HG03045 (cell line): ENCODE data around the gene ARMC3.
"Not testable (repeated sequence)": the region's sequence is repeated elsewhere in the genome, so short reads cannot be mapped to it uniquely, and the experiment has no call there.

Experiments used
- ATAC-seq: cut with Tn5 transposase; IDR thresholded peaks from one replicate; pipeline ENCODE4 v1.9.1; 2021; ENCODE audit warnings: mild to moderate bottlenecking, moderate library complexity; ENCODE audit not compliant: unreplicated experiment

ARMC3 gene

DNA sequence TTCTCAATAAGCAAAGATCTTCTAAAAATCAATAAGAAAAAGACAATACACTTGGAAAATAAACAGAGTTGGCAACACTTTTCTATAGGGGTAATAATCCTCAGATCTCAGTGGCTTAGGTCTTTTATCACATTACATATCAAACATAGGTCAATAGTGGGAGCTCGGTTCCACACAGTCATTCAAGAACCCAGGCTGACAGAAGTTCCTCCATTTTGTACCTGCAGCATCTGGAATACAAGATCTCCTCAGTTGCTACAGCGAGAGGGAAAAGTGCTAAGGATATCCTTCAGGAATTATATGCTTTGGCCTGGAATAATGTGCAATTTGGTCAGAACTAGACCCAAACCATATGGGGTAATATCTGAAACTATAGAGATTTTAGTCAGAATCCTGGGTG lies 112.1 kb downstream of the ARMC3 start:
- ATAC-seq: no peak

DNA sequence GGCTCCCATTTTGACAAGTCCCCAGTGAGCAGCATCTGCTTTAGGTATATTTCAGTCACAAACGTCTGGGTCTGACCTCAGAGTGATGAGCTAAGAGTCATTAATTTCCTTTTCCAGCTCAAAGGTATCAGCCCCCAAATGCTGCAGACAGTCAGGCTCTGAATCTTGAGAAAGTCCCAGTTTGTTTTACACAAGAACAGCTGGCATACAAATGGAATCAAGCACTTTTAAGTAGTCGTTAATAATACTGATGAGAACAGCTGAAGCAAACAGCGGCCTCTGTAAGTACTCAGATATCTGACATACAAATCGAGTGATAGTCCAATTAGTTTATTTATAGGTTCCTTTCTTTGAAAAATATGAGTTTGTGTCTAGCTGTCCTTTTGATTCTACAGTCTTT lies 118.2 kb downstream of the ARMC3 start:
- ATAC-seq: no peak

DNA sequence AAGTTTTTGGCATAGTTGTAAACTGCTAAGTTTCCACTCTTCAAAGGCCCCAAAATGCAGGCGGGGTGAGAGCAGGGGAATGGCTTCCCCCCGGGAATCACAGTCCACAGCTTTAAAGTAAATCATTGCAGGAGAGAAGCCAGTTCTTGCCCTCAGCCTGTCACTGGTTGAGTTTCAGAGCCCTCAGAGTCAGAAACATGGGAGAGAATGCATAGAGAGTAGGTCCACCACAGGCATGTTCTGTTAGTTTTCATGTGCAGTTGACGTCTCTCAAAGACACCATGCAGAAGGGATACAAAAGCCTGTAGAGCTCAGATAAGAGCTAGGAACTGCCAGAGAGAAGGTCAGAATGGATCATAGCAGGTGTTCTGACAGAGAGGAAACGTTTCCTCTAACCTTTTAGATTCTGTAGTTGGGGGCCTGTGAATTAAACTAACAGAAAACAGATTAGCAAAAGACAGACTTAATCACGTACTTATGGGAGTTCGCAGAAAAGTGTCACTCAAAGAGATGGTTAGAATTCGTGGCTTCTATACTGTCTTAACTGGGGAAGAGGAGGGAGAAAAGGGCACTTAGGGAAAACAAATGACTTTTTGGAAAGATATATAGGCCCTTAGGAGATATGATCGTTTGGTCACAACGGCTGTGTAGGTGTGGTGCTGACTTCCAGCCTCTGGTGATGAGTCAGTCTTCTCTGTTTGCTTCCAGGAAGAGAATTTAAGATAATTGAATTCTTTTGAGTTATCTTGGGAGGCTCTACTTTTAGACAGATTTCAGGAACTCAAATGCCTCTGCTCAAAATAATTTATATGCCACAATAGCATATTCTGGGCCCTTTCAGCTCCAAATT lies 119.6 kb downstream of the ARMC3 start:
- no peak for ATAC-seq

- no peak for ATAC-seq
Observed at GRCh38 chr10:23048191-23048590, 120.3 kb downstream of the ARMC3 start.

DNA sequence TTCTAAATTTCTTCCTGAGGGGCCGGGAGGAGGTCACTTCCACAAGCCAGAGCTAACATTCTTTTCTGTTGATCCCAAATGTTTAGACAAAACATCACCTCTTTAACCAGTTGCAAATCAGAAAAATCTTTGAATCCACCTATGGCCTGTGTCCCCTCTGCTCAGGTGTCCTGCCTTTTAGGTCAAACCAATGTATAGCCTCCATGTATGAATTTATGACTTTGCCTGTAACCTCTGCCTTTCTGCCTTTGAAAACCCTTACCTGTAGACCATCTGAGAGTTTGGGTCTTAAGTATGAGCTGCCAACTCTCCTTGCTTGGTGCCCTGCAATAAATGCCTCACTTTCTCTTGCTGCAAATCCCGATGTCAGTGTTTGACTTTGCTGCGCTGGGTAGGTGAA lies 123.4 kb downstream of the ARMC3 start:
- no peak for ATAC-seq

GRCh38 chr10:23051855-23052331 lies 124.0 kb downstream of the ARMC3 start:
- ATAC-seq: no peak

DNA sequence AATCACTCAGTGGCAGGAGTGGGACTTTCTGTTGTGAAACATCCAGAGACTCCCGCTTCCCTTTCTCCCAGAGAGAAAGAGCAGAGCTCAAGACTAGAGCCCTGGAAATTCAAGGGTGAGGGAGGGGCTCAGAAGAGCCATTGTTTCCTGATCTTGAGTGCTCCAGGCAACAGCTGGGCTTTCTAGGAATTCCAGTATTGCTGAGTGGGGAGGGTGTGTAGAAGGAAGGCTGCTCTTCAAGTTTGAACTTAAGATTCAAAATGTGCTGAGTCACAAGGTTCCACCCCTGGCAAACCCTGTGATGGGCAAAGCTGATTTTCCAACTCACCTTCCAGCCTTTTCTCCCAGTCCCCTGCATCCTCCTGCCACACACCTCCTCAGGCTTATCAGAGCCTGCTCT lies 125.2 kb downstream of the ARMC3 start:
- ATAC-seq: no peak

GRCh38 chr10:23055424-23056185 lies 127.8 kb downstream of the ARMC3 start:
- ATAC-seq: no peak

- ATAC-seq: no peak
Observed at GRCh38 chr10:23056186-23056579, 128.3 kb downstream of the ARMC3 start.

DNA sequence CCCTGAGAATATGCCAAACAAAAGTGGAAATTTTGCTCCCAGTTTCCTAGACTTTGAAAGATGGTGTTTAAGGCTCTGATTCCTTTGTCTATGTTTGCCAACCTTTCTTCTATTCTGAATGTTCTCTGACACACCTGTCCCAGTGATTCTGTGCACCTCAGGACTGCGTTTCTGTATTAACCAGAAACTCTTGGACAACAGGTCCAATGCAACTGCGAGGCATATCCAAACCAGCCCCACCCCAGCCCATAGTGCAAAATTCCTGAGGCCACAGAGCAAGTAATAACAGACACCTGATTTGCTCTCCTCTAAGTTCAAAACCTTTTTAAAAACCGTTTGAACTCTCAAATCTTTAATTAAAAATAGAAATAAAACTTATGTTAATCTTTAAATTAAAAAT lies 130.5 kb downstream of the ARMC3 start:
- no peak for ATAC-seq

- ATAC-seq: no peak
Observed at GRCh38 chr10:23060918-23061317, 133.1 kb downstream of the ARMC3 start.

GRCh38 chr10:23063045-23063972 lies 135.5 kb downstream of the ARMC3 start:
- ATAC-seq: no peak

DNA sequence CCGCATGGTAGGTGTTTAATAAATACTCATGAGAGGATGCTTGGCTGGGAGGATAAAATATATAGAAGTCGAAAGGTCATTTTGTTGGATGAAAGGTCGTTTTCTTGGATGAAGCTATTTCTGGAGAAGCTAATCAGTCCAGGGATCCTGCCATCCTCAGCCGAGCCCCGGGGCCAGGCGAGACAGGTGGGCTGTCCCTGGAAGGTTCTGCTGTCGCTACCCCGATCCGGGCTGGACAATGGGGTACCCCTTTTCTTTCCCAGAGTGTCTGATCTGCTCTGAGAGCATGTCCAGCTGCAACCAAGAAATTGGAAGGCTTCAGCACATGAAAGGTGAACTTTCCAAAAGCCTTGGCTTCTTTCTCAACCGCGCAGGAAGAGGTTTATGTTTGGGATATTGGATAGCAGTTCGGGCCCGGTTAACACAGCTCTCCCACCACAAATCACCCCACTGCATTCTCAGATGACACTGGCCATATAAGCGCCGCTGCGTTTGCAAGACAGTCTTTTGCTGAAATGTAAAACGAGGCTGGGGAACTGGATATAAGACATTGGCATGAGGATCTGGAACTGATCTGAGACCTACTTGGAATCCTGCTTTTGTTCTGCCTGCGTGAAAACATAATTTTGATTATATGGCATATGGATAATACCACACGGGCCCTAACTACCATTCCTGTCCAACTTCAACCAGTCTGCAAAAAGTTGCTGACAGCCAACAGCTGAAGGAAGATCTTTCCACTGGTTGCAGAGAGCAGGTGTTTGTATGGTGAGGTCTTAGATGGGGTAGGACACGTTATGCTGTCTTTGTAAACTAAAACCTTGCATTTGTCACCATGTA lies 136.3 kb downstream of the ARMC3 start:
- ATAC-seq: no peak

GRCh38 chr10:23064813-23065114 lies 136.9 kb downstream of the ARMC3 start:
- ATAC-seq: not testable (repeated sequence)

GRCh38 chr10:23065181-23065948 lies 137.5 kb downstream of the ARMC3 start:
- no peak for ATAC-seq

GRCh38 chr10:23067337-23067736 lies 139.5 kb downstream of the ARMC3 start:
- ATAC-seq: no peak

DNA sequence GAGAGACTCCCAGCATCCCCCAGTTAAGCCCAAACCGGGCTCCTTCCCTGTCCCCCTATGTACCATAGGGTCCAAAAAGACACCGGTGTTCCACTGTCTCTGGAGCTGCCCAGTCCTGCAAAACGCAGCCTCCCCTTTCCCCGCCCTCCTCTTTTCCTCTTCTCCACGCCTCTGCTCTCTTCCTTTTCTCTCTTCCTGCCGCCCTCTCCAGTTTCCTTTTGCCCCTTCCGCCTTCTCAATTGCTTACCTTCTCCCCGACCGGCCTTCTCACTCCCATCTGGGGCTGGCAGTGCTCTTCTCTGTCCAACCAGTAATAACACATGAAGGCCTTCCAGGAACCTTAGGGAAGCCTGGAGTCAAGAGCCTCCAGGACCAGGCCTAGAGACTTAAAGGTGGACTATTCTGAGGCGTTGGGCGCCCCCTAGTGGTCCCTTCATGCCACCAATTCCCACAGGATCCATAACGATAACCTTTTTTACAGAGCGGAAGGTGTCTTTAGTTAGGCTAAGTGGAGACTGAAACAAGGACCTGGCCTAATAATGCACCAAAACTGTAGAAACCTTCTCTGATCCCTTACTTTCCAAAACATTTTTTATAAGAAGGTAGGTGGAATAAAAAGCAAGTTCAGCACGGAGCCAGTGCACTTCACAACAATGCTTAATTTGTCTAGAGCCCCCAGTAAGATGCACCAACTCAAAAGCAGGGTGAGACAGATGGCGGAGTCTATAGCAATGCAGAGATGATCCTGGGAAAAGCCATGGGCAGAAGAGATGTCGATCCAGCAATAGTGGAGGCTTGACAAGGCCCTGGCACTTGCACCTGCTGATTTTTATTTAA lies 140.3 kb downstream of the ARMC3 start:
- ATAC-seq: no peak

- no peak for ATAC-seq
Observed at GRCh38 chr10:23069019-23069815, 141.4 kb downstream of the ARMC3 start.
